ENCODE data around the gene TMEM72.

TMEM72 gene

DNA sequence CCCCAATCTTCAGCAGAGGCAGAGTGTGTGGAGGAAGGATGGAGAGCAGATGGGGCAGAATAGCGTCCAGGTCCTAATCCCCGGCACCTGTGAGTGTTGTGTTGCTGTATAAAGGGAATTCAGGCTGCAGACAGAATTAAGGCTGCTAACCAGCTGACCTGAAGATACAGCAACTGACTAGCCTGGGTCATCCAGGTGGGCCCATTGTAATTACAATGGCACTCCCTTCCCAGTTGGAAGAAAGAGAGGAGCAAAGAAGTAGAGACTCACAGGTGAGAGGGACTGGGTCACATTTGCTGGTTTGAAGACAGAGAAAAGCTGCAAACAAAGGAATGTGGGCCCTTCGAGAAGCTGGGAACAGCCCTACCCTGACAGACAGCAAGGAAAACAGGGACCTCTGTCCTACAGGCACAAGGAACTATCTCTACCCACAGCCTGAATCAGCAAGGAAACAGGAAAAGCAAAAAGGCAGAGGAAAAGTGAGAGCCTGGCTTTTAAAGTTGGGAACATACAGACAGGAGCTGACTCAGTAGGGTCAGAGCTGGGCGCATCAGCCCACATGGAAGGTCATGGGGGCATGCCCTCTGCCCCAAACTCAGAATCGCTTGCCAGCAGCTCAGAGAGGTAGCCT lies 11.6 kb upstream of the TMEM72 start:
- no peaks in the 10 kb centered on the region for H3K36me3 Mint-ChIP-seq
- no peaks in the 10 kb centered on the region for H3K9me3 Mint-ChIP-seq (ENCODE audit: low read depth)
- no peak overlapping the region for H3K4me3 Mint-ChIP-seq
- H3K27me3 Mint-ChIP-seq, result no peaks in the 10 kb centered on the region
- no peak overlapping the region for H3K27ac Mint-ChIP-seq
- no peaks in the 10 kb centered on the region for H3K4me1 Mint-ChIP-seq (ENCODE audit: low read depth)

DNA sequence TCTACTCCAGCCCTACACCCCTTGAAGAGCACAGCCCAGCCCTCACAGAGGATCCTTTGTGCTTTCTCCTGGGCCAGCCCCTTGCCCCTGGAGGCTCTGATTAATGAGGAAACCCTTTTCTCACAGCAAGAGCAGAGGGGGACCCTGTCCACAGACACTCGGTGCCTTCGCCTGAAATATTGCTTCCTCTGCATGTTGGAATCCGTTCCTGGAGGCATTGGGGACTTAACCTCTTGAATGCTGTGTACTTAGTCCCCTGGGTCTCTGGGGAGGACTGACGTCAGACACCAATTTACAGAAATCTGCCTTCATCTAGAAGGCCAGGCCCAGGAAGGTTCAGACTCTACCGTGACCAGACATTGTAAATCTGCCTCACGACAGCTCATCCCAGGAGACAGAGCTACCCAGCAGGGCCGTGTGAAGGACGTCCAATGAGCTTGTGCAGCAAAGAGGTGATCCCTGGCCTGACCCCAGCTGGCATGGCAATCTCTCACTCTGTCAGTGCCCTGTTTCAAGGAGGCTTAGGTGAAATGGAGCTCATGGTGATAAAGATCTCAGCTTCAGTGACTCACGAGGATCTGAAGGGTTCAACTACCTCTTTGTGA lies 8.1 kb upstream of the TMEM72 start:
- no peaks in the 10 kb centered on the region for H3K4me1 Mint-ChIP-seq (ENCODE audit: low read depth)
- H3K36me3 Mint-ChIP-seq, result no peaks in the 10 kb centered on the region
- no peak overlapping the region for H3K4me3 Mint-ChIP-seq
- no peaks in the 10 kb centered on the region for H3K27me3 Mint-ChIP-seq
- H3K27ac Mint-ChIP-seq, result no peak overlapping the region
- no peaks in the 10 kb centered on the region for H3K9me3 Mint-ChIP-seq (ENCODE audit: low read depth)

DNA sequence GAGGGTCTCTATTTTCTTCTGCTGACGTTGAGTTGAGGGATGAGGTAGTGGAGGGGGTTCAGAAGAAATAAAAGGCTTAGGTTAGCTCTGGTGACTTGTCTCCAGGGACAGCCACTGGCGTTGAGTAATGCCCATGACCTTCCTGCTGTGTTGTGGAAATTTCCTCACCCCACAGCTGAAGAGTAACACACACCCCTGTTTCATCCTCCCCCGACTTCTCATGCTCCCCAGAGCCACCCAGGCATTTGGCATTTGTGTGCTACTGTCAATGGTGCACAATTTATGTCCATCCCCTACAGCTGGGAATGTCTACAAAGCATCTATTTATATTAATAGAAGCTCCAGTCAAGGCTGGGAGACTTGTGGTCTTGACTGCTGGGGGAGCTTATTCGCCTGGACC lies 4.7 kb upstream of the TMEM72 start:
- no peaks in the 10 kb centered on the region for H3K36me3 Mint-ChIP-seq
- no peaks in the 10 kb centered on the region for H3K4me1 Mint-ChIP-seq (ENCODE audit: low read depth)
- H3K9me3 Mint-ChIP-seq (ENCODE audit: low read depth), result no peaks in the 10 kb centered on the region
- H3K27ac Mint-ChIP-seq, result no peak overlapping the region
- H3K4me3 Mint-ChIP-seq, result no peak overlapping the region
- H3K27me3 Mint-ChIP-seq, result no peaks in the 10 kb centered on the region

DNA sequence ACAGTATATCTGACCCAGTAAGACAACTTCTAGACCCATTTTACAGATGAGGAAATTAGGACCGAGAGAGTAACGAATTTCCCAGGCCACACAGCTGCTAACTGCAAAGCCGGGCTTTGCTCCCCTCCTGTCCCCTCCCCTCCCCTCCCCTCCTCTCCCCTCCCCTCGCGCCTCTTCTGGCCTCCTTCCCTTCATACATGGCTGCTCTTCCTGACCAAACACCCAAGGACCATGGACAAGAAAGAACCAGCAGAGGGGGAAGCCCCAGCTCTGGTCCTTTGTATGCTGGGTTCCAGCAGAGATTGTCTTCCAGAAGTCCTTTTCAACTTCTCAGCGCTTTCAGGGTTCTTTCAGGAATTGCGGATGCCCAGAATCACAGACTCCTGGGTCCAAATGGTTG lies 3.6 kb upstream of the TMEM72 start:
- H3K27ac Mint-ChIP-seq, result no peak overlapping the region
- H3K4me1 Mint-ChIP-seq (ENCODE audit: low read depth), result no peaks in the 10 kb centered on the region
- no peak overlapping the region for H3K4me3 Mint-ChIP-seq
- H3K36me3 Mint-ChIP-seq, result no peaks in the 10 kb centered on the region
- H3K27me3 Mint-ChIP-seq, result no peaks in the 10 kb centered on the region
- no peaks in the 10 kb centered on the region for H3K9me3 Mint-ChIP-seq (ENCODE audit: low read depth)

DNA sequence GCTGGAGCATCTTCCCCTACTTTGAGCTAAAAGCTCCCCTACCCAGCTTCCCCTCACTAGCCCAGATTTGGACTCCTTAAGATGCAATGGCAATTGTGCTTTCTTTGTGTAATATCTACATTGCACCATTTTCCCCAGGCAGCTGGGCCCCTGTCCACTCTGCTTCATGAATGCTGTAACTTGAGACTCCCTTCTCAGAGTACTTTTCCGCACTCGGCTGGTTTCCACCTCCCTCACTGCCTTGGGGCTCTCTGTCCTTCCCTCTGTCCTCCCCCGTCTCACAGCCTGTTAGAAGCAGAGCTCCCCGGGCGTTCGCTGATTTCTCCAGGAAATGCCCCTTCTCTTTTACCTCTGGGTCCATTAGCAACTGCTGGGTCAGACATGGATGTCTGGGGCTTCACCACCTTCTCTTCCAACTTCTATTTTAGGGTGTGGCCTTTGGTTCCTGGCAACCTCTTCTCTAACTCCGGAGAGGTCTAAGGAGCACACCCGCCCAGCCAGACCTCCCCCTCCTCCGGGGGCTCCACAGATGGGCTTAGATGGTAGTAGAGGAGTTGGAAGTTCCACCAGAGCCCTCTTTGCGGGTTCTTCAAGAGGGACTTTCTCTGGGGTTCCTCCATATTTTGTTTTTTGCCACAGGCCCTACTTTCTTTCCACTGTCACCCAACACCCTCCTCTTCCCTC lies 2.9 kb upstream of the TMEM72 start:
- no peaks in the 10 kb centered on the region for H3K36me3 Mint-ChIP-seq
- no peak overlapping the region for H3K4me3 Mint-ChIP-seq
- no peak overlapping the region for H3K27ac Mint-ChIP-seq
- peaks cover 3% of the 10 kb centered on the region for H3K4me1 Mint-ChIP-seq (ENCODE audit: low read depth)
- no peaks in the 10 kb centered on the region for H3K9me3 Mint-ChIP-seq (ENCODE audit: low read depth)
- no peaks in the 10 kb centered on the region for H3K27me3 Mint-ChIP-seq

DNA sequence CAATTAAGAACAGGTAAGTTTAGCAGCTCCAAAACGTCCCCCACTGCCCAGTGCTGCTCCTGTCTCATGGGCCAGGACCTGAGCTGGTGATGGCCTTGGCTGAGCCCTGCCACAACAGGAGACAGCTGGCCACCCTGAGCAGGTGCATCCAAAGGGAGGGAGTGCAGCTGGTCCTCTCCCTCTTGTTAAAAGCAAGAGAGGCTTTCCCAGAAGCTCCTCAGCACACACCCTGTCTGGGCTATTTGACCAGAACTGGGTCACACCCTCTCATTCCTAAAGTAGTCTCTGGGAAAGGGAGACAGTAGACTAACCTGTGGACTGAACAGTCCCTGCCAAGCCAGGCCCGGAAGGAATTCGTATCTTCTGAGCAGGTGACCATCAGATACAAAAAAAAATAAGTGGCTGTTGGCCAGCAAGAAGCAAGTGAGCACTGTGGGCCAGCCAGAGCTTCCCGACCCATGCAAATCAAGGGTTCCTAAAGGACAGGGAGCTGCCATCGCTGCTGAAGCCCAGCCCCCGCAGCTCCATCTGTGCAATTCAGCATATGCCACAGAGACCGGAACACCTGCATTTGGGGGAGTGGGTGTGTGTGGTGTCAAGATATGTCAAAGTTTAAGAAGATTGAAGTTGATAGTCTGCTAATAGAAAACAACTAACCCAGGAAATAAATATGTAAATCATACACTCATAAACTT lies 2.1 kb upstream of the TMEM72 start:
- no peaks in the 10 kb centered on the region for H3K27me3 Mint-ChIP-seq
- no peaks in the 10 kb centered on the region for H3K9me3 Mint-ChIP-seq (ENCODE audit: low read depth)
- H3K36me3 Mint-ChIP-seq, result no peaks in the 10 kb centered on the region
- H3K27ac Mint-ChIP-seq, result no peak overlapping the region
- H3K4me1 Mint-ChIP-seq (ENCODE audit: low read depth), result peaks cover 12% of the 10 kb centered on the region
- no peak overlapping the region for H3K4me3 Mint-ChIP-seq

DNA sequence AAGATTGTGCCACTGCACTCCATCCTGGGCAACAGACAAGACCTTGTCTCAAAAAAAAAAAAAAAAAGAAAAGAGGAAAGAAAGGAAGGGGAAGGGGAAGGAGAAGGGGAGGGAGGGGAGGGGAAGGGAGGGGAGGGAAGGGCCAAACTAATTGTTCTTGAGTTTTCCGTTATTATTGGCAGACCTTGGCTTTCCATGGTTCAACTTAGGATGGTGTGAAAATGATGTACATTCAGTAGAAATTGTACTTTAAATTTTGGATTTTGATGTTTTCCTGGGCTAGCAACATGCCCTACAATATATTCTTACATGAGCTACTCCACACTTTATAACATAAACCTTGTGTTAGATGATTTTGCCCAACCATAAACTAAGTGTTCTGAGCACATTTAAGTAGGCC lies 1.2 kb upstream of the TMEM72 start:
- Mint-ChIP-seq H3K27me3 (no peaks in the 10 kb centered on the region), H3K27ac (no peak overlapping the region), H3K4me1 (ENCODE audit: low read depth) (peaks cover 15% of the 10 kb centered on the region), H3K9me3 (ENCODE audit: low read depth) (no peaks in the 10 kb centered on the region), H3K4me3 (no peak overlapping the region), H3K36me3 (no peaks in the 10 kb centered on the region)

DNA sequence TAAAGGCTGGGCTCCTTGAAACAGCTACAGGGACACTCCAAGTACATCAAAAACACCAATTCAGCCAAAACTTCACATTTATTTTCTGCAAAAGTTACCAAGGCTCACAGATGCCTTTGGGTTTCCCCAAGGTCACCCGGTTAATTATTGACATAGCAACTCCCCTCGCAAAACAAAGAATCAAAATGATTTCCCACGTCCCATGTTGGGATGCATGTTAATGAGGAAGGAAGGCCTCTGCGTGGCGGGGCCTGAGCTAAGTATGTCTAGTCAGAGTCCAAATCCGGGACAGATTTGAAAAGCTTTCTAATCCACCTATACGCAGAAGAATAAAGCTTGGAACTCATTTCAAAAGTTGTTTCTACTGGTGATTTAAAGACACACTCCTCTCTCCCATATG lies 535 bp upstream of the TMEM72 start:
- peaks cover 17% of the 10 kb centered on the region for H3K4me1 Mint-ChIP-seq (ENCODE audit: low read depth)
- no peaks in the 10 kb centered on the region for H3K36me3 Mint-ChIP-seq
- H3K4me3 Mint-ChIP-seq, result no peak overlapping the region
- H3K9me3 Mint-ChIP-seq (ENCODE audit: low read depth), result no peaks in the 10 kb centered on the region
- H3K27me3 Mint-ChIP-seq, result no peaks in the 10 kb centered on the region
- no peak overlapping the region for H3K27ac Mint-ChIP-seq

DNA sequence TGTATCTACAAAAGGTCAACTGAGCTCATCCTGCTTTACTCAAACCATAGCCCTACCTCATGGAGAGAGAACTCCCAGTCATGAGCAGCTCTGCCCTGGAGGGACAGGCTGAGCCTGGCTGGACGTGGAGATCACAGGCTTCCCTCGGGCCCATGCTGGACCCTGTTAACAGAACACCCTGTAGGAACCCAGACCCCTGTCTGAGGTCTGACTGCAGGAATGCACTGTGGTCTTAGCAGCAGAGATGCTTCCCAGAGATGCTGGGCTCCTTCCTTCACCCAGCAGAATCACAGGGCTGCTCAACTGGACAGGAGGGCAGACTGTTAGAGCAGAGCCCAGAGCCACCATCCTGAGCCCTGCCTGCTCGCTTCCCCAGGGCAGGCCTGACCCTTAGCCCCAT lies 814 bp downstream of the TMEM72 start:
- no peaks in the 10 kb centered on the region for H3K9me3 Mint-ChIP-seq (ENCODE audit: low read depth)
- no peaks in the 10 kb centered on the region for H3K36me3 Mint-ChIP-seq
- H3K4me1 Mint-ChIP-seq (ENCODE audit: low read depth), result peaks cover 17% of the 10 kb centered on the region
- no peaks in the 10 kb centered on the region for H3K27me3 Mint-ChIP-seq
- H3K27ac Mint-ChIP-seq, result no peak overlapping the region
- H3K4me3 Mint-ChIP-seq, result no peak overlapping the region

DNA sequence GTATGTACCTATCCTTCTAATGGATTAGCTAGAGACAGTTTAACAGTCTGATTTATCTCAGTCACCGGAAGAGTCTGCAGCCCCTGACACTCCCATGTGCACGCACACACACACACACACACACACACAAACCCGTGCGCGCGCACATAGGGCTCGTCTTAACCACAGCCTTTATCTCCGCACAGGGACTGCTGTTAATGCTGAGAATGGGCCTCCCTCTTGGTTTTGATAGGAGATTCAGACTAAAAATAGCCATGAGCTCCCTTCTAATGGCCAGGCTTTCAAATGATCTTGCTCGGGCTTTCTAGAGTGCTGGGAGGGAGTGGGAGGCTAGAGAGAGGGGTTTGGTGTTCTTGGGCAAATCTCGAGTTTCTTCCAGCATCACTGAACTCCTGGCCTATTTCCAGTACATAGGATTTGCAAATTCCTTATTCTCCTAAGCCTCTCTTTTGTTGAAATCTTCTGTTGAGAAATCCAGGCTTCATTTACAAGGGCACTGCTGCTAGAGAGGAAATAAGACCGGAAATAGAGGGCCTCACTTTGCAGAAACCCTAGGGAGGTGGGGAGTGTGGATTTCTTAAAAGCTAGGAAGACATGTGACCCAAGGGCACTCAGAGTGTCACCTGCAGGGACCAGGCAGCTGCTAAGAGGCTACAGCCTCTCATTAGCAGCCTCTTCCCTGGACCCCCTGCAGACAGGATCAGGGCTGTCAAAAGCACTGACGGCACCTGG lies 2.4 kb downstream of the TMEM72 start:
- H3K36me3 Mint-ChIP-seq, result peaks cover 2% of the 10 kb centered on the region
- peak overlapping the region; percentile 84 for H3K27ac Mint-ChIP-seq
- no peaks in the 10 kb centered on the region for H3K9me3 Mint-ChIP-seq (ENCODE audit: low read depth)
- peak overlapping the region; percentile 65 for H3K4me3 Mint-ChIP-seq
- peaks cover 17% of the 10 kb centered on the region for H3K4me1 Mint-ChIP-seq (ENCODE audit: low read depth)
- H3K27me3 Mint-ChIP-seq, result peaks cover 1% of the 10 kb centered on the region

DNA sequence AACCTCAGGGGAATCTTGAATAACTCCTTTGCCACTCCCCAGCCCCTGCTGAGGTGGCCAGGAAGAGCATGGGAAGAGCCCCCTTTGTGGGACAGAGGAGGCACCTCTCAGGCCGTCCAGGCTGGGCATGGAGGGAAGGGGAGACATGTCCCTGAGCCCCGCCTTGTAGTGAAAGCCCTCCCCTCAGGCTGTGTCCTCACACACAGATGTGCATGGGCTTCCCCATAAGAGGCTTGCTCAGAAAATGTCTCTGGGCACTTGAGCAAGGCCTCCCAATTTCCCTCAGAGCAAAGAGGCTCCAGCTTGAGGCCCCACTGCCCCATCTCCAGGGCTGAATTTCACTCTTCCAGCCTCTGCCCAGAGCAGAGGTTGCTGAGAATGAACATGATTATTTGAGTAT lies 3.8 kb downstream of the TMEM72 start:
- Mint-ChIP-seq H3K9me3 (ENCODE audit: low read depth) (no peaks in the 10 kb centered on the region), H3K4me1 (ENCODE audit: low read depth) (peaks cover 17% of the 10 kb centered on the region), H3K36me3 (peaks cover 2% of the 10 kb centered on the region), H3K27ac (no peak overlapping the region), H3K4me3 (no peak overlapping the region), H3K27me3 (peaks cover 1% of the 10 kb centered on the region)

DNA sequence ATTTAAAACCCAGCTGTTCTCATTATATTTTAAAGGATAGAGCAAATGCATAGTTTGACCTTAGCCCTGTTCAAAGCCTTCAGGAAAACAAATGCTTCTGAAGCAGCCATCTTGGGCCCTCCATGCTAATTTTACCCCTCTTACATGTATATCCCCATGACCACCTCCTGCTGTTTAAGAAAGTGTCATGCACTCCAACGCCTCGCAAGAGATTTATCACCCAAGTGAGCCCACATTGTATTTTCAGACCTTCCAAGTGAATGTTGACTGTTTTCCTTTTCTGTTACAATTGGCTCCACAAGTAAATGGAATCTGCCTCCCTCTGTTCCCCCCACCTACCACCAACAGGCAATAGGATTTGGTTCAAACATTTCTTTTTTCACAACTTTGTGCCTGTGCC lies 5.3 kb downstream of the TMEM72 start:
- H3K27me3 Mint-ChIP-seq, result peaks cover 1% of the 10 kb centered on the region
- H3K9me3 Mint-ChIP-seq (ENCODE audit: low read depth), result no peaks in the 10 kb centered on the region
- no peak overlapping the region for H3K4me3 Mint-ChIP-seq
- peaks cover 17% of the 10 kb centered on the region for H3K4me1 Mint-ChIP-seq (ENCODE audit: low read depth)
- H3K27ac Mint-ChIP-seq, result no peak overlapping the region
- H3K36me3 Mint-ChIP-seq, result peaks cover 2% of the 10 kb centered on the region

DNA sequence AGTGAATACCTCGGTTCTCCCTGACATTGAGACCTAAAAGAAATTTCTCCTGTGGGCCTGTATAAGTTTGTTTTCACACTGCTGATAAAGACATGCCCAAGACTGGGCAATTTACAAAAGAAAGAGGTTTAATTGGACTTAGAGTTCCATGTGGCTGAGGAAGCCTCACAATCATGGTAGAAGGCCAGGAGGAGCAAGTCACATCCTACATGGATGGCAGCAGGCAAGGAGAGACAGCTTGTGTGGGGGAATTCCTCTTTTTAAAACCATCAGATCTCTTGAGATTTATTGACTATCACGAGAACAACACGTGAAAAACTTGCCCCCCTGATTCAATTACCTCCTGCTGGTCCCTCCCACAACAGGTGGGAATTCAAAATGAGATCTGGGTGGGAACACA lies 6.7 kb downstream of the TMEM72 start:
- no peak overlapping the region for H3K4me3 Mint-ChIP-seq
- H3K9me3 Mint-ChIP-seq (ENCODE audit: low read depth), result no peaks in the 10 kb centered on the region
- no peak overlapping the region for H3K27ac Mint-ChIP-seq
- peaks cover 2% of the 10 kb centered on the region for H3K36me3 Mint-ChIP-seq
- peaks cover 1% of the 10 kb centered on the region for H3K27me3 Mint-ChIP-seq
- peaks cover 17% of the 10 kb centered on the region for H3K4me1 Mint-ChIP-seq (ENCODE audit: low read depth)

DNA sequence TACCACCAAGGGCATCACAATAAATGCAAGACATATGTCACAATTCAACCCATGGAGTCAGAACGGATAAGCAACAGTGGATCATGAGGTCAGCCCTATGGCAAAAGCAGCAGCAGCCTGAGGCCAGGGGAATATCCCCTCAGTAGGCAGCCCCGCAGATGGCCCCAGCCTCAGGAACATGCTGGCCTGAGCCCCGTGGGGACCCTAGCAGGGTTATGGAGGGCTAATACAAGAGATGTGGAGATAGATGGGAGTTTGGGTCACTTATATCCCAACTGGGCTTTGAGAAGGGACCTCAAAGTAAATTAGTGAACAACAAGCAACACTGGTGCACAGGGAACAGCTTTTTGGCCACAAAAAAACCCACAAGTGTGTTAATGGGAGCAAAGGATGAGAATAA lies 9.1 kb downstream of the TMEM72 start:
- H3K9me3 Mint-ChIP-seq (ENCODE audit: low read depth), result no peaks in the 10 kb centered on the region
- H3K27ac Mint-ChIP-seq, result no peak overlapping the region
- no peak overlapping the region for H3K4me3 Mint-ChIP-seq
- H3K36me3 Mint-ChIP-seq, result peaks cover 2% of the 10 kb centered on the region
- peaks cover 1% of the 10 kb centered on the region for H3K27me3 Mint-ChIP-seq
- peaks cover under 1% of the 10 kb centered on the region for H3K4me1 Mint-ChIP-seq (ENCODE audit: low read depth)

DNA sequence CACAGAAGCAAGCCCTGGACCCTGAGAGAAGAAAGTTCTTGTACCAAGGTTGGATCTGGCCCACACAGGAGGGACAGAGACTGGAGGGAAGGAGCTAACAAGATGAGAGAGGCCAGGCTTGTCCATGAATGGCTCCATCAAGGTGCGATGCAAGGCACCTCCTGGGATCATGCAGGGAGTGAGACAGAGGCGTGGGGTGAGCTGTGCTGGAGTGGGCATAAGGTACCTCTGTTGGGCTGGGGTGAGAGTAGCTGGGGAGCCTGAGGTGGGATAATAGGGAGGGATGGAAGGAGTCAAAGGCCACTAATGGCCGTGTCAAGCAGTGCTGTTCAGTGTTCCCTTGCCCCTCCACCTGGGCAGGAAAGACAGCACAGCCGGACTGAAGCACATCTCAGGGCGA lies 9.9 kb downstream of the TMEM72 start:
- H3K27ac Mint-ChIP-seq, result no peak overlapping the region
- no peaks in the 10 kb centered on the region for H3K9me3 Mint-ChIP-seq (ENCODE audit: low read depth)
- peaks cover 1% of the 10 kb centered on the region for H3K27me3 Mint-ChIP-seq
- H3K4me1 Mint-ChIP-seq (ENCODE audit: low read depth), result no peaks in the 10 kb centered on the region
- H3K36me3 Mint-ChIP-seq, result peaks cover 2% of the 10 kb centered on the region
- H3K4me3 Mint-ChIP-seq, result no peak overlapping the region
